ENCODE results near the gene FGF14.

FGF14 gene

GRCh38 chr13:101698400-101698799 lies 703.4 kb downstream of the FGF14 start:
- ChIA-PET POLR2A (no interaction called here), CTCF (no interaction called here)
- no peak for TF ChIP-seq ZNF248 (tag by site-specific recombination; IDR thresholded peaks at IDR 0.05)
- no peak for TF ChIP-seq ZNF707 (tag by site-specific recombination; IDR thresholded peaks at IDR 0.05)
- TF ChIP-seq ZNF518A (tag by site-specific recombination; conservative IDR thresholded peaks at IDR 0.05; ENCODE audit: low read depth), result no peak
- TF ChIP-seq KLF1 (tag by site-specific recombination; IDR thresholded peaks at IDR 0.05), result no peak
- no peak for TF ChIP-seq SP2 (tag by site-specific recombination; IDR thresholded peaks at IDR 0.05)
- TF ChIP-seq ZNF114 (tag by site-specific recombination; IDR thresholded peaks at IDR 0.05), result no peak
- no peak for TF ChIP-seq ZNF624 (tag by site-specific recombination; IDR thresholded peaks at IDR 0.05)
- no peak for TF ChIP-seq ZNF280C (tag by site-specific recombination; IDR thresholded peaks at IDR 0.05)
- TF ChIP-seq ZNF16 (tag by site-specific recombination; IDR thresholded peaks at IDR 0.05; ENCODE audit: low read depth), result no peak
- no peak for TF ChIP-seq ZNF157 (tag by site-specific recombination; IDR thresholded peaks at IDR 0.05)
- no peak for TF ChIP-seq ZNF776 (tag by site-specific recombination; IDR thresholded peaks at IDR 0.05; ENCODE audit: borderline replicate concordance)
- TF ChIP-seq TRIM28 (IDR thresholded peaks at IDR 0.05; ENCODE audit: borderline replicate concordance, low read length), result no peak
- TF ChIP-seq ZFP37 (tag by site-specific recombination; IDR thresholded peaks at IDR 0.05), result no peak
- TF ChIP-seq ZNF660 (tag by site-specific recombination; IDR thresholded peaks at IDR 0.05), result no peak
- TF ChIP-seq SCRT2 (tag by site-specific recombination; IDR thresholded peaks at IDR 0.05), result no peak
- no peaks in the 10 kb centered on the region for H3K9me3 ChIP-seq (ENCODE audit: control insufficient read depth, insufficient read depth, low read depth, low read length)
- no peaks in the 10 kb centered on the region for H3K4me1 ChIP-seq (ENCODE audit: control insufficient read depth, insufficient read depth, low read length)
- H3K36me3 ChIP-seq (ENCODE audit: control insufficient read depth in 2 of 2, insufficient read depth in 1 of 2, low read length in 2 of 2), result no peaks in the 10 kb centered on the region
- no peak overlapping the region for H3K4me3 ChIP-seq (ENCODE audit: low read depth, low read length)
- H3K27ac ChIP-seq (ENCODE audit: extremely low read depth, low read depth, low read length), result no peak overlapping the region

- no peaks in the 10 kb centered on the region for H3K36me3 ChIP-seq (ENCODE audit: control insufficient read depth in 2 of 2, insufficient read depth in 1 of 2, low read length in 2 of 2)
- ChIA-PET CTCF (no interaction called here), POLR2A (no interaction called here)
- H3K4me3 ChIP-seq (ENCODE audit: low read depth, low read length), result no peak overlapping the region
- no peaks in the 10 kb centered on the region for H3K4me1 ChIP-seq (ENCODE audit: control insufficient read depth, insufficient read depth, low read length)
- H3K27ac ChIP-seq (ENCODE audit: extremely low read depth, low read depth, low read length), result no peak overlapping the region
- no peaks in the 10 kb centered on the region for H3K9me3 ChIP-seq (ENCODE audit: control insufficient read depth, insufficient read depth, low read depth, low read length)
- TF ChIP-seq SP7 (tag by site-specific recombination; IDR thresholded peaks at IDR 0.05) (no peak), ZNF10 (tag by site-specific recombination; IDR thresholded peaks at IDR 0.05) (no peak), ZNF747 (tag by site-specific recombination; IDR thresholded peaks at IDR 0.05) (no peak), ZBTB20 (tag by site-specific recombination; IDR thresholded peaks at IDR 0.05) (no peak), TCF7L2 (IDR thresholded peaks at IDR 0.05; ENCODE audit: borderline replicate concordance, low read depth, low read length) (no peak), ZNF2 (tag by site-specific recombination; IDR thresholded peaks at IDR 0.05) (no peak), ZBTB26 (tag by site-specific recombination; optimal IDR thresholded peaks at IDR 0.05) (no peak), ZNF610 (tag by site-specific recombination; IDR thresholded peaks at IDR 0.05; ENCODE audit: borderline replicate concordance) (no peak), CTCF (tag by site-specific recombination; IDR thresholded peaks at IDR 0.05) (no peak), IKZF3 (tag by site-specific recombination; IDR thresholded peaks at IDR 0.05) (no peak), ZNF449 (tag by site-specific recombination; IDR thresholded peaks at IDR 0.05) (no peak), ZNF561 (tag by site-specific recombination; IDR thresholded peaks at IDR 0.05; ENCODE audit: borderline replicate concordance) (no peak)
These were observed 704.1 kb downstream of the FGF14 start for GRCh38 chr13:101697745-101698144.
